ENCODE results near the gene CHP2.

GRCh38 chr16:23795378-23795777, 40.6 kb downstream of the CHP2 start:
- TF ChIP-seq CTCF (IDR thresholded peaks at IDR 0.05) (no peak), POLR2A (IDR thresholded peaks at IDR 0.05) (no peak)
